H7 (cell line): ENCODE measurements around the gene PTPN13. TPM values are rescaled to one million over a fixed set of nuclear protein-coding genes. Genes with fewer than 3 reads are reported as not detected.

ENCODE experiments used
- DNase-seq: peaks from one replicate; pipeline ENCODE4 v3.0.0; 2012
- H3K27me3 ChIP-seq: 2 replicates; pipeline ENCODE4 v1.6.0; 2011; ENCODE audit warnings: mild to moderate bottlenecking, low read length; ENCODE audit not compliant: control insufficient read depth, insufficient read depth
- H3K36me3 ChIP-seq: replicated peaks from 2 replicates; pipeline ENCODE4 v1.5.1; 2011; ENCODE audit warnings: low read length; ENCODE audit not compliant: control insufficient read depth, insufficient read depth
- H3K4me3 ChIP-seq: 2 replicates; pipeline ENCODE4 v1.5.1; 2011; ENCODE audit warnings: low read depth, mild to moderate bottlenecking, control low read depth, low read length, moderate library complexity; ENCODE audit not compliant: insufficient read depth
- total RNA-seq: library from RNA; depleted of rRNA; stranded (reverse); fragments of >200 nt; shearing (Covaris generic); gene quantifications from 2 replicates; pipeline ENCODE4 v1.2.3, GENCODE V29; 2014

The PTPN13 gene
- total RNA-seq, 1 experiment from 2014 or later: 29.2 TPM

- H3K4me3 ChIP-seq: no peak overlapping the region
- no peaks in the 10 kb centered on the region for H3K27me3 ChIP-seq
- H3K36me3 ChIP-seq: no peaks in the 10 kb centered on the region; the same call in 1 of the 2 replicates
- DNase-seq: no peak
These were observed 155.0 kb downstream of the PTPN13 start for GRCh38 chr4:86749121-86749520.

- no peak for DNase-seq
- Histone ChIP-seq H3K4me3 (no peak overlapping the region), H3K36me3 (no peaks in the 10 kb centered on the region; the same call in 1 of the 2 replicates), H3K27me3 (no peaks in the 10 kb centered on the region)
These were observed 161.3 kb downstream of the PTPN13 start for GRCh38 chr4:86755388-86755787.

- DNase-seq: no peak
- Histone ChIP-seq H3K27me3 (no peaks in the 10 kb centered on the region), H3K36me3 (no peaks in the 10 kb centered on the region), H3K4me3 (no peak overlapping the region)
These were observed 163.4 kb downstream of the PTPN13 start for GRCh38 chr4:86757468-86757867.

- Histone ChIP-seq H3K27me3 (no peaks in the 10 kb centered on the region), H3K36me3 (no peaks in the 10 kb centered on the region), H3K4me3 (no peak overlapping the region)
- no peak for DNase-seq
These were observed 165.2 kb downstream of the PTPN13 start for GRCh38 chr4:86759298-86759697.

GRCh38 chr4:86762649-86763048 lies 168.5 kb downstream of the PTPN13 start:
- Histone ChIP-seq H3K4me3 (no peak overlapping the region), H3K36me3 (no peaks in the 10 kb centered on the region; the same call in 1 of the 2 replicates), H3K27me3 (no peaks in the 10 kb centered on the region)
- no peak for DNase-seq

- H3K27me3 ChIP-seq: no peaks in the 10 kb centered on the region
- peaks cover 2% of the 10 kb centered on the region for H3K36me3 ChIP-seq
- H3K4me3 ChIP-seq: no peak overlapping the region
- no peak for DNase-seq
These were observed 175.7 kb downstream of the PTPN13 start for GRCh38 chr4:86769794-86770193.

GRCh38 chr4:86771141-86771540 lies 177.0 kb downstream of the PTPN13 start:
- H3K4me3 ChIP-seq: no peak overlapping the region
- peaks cover 2% of the 10 kb centered on the region for H3K36me3 ChIP-seq
- DNase-seq: no peak
- no peaks in the 10 kb centered on the region for H3K27me3 ChIP-seq

- Histone ChIP-seq H3K4me3 (no peak overlapping the region), H3K27me3 (no peaks in the 10 kb centered on the region), H3K36me3 (peaks cover 2% of the 10 kb centered on the region)
- no peak for DNase-seq
These were observed 180.9 kb downstream of the PTPN13 start for GRCh38 chr4:86775061-86775460.

- DNase-seq: no peak
- no peaks in the 10 kb centered on the region for H3K27me3 ChIP-seq
- H3K36me3 ChIP-seq: no peaks in the 10 kb centered on the region
- H3K4me3 ChIP-seq: no peak overlapping the region
These were observed 184.1 kb downstream of the PTPN13 start for GRCh38 chr4:86778175-86778574.

GRCh38 chr4:86788826-86789225 lies 194.7 kb downstream of the PTPN13 start:
- DNase-seq: no peak
- no peak overlapping the region for H3K4me3 ChIP-seq
- H3K27me3 ChIP-seq: no peaks in the 10 kb centered on the region
- H3K36me3 ChIP-seq: peaks cover 3% of the 10 kb centered on the region

GRCh38 chr4:86791126-86791525 lies 197.0 kb downstream of the PTPN13 start:
- no peaks in the 10 kb centered on the region for H3K27me3 ChIP-seq
- no peak for DNase-seq
- no peak overlapping the region for H3K4me3 ChIP-seq
- H3K36me3 ChIP-seq: peaks cover 3% of the 10 kb centered on the region; the same call in 1 of the 2 replicates

- no peak overlapping the region for H3K4me3 ChIP-seq
- no peaks in the 10 kb centered on the region for H3K27me3 ChIP-seq
- H3K36me3 ChIP-seq: peaks cover 4% of the 10 kb centered on the region
- no peak for DNase-seq
These were observed 215.7 kb downstream of the PTPN13 start for GRCh38 chr4:86809809-86810208.

GRCh38 chr4:86810847-86811246 lies 216.7 kb downstream of the PTPN13 start:
- no peak overlapping the region for H3K4me3 ChIP-seq
- H3K36me3 ChIP-seq: peaks cover 4% of the 10 kb centered on the region
- DNase-seq: peak; percentile 19
- no peaks in the 10 kb centered on the region for H3K27me3 ChIP-seq

GRCh38 chr4:86815653-86816052 lies 221.5 kb downstream of the PTPN13 start:
- Histone ChIP-seq H3K36me3 (peaks cover 2% of the 10 kb centered on the region), H3K4me3 (no peak overlapping the region), H3K27me3 (no peaks in the 10 kb centered on the region)
- no peak for DNase-seq

- no peak for DNase-seq
- Histone ChIP-seq H3K27me3 (no peaks in the 10 kb centered on the region), H3K4me3 (no peak overlapping the region), H3K36me3 (peaks cover 2% of the 10 kb centered on the region)
These were observed 222.6 kb downstream of the PTPN13 start for GRCh38 chr4:86816501-86817273.
